Adipocyte (in vitro differentiated cells): ENCODE results near the gene C12orf56.
"Not testable (repeated sequence)": the region's sequence is repeated elsewhere in the genome, so short reads cannot be mapped to it uniquely, and the experiment has no call there.

Source experiments
- DNase-seq: peaks from one replicate; pipeline ENCODE4 v3.0.0-alpha.2; 2015; ENCODE audit warnings: low read depth
- H3K27me3 ChIP-seq: replicated peaks from 2 replicates; pipeline ENCODE4 v1.7.0; 2013; ENCODE audit warnings: mild to moderate bottlenecking, low read length, moderate library complexity; ENCODE audit not compliant: control insufficient read depth, insufficient read depth
- H3K36me3 ChIP-seq: 2 replicates; pipeline ENCODE4 v1.7.0; 2013; ENCODE audit warnings: low read length, mild to moderate bottlenecking, moderate library complexity; ENCODE audit not compliant: control insufficient read depth, insufficient read depth, severe bottlenecking
- H3K4me1 ChIP-seq: 2 replicates; pipeline ENCODE4 v1.7.0; 2013; ENCODE audit warnings: mild to moderate bottlenecking, low read length, moderate library complexity; ENCODE audit not compliant: control insufficient read depth, insufficient read depth
- H3K4me3 ChIP-seq: 2 replicates; pipeline ENCODE4 v1.7.0; 2013; ENCODE audit warnings: mild to moderate bottlenecking, low read length, moderate library complexity
- H3K9ac ChIP-seq: 2 replicates; pipeline ENCODE4 v1.7.0; 2013; ENCODE audit warnings: mild to moderate bottlenecking, low read length, moderate library complexity
- H3K9me3 ChIP-seq: 2 replicates; pipeline ENCODE4 v1.7.0; 2013; ENCODE audit warnings: mild to moderate bottlenecking, low read length, moderate library complexity; ENCODE audit not compliant: control insufficient read depth

Gene C12orf56

DNA sequence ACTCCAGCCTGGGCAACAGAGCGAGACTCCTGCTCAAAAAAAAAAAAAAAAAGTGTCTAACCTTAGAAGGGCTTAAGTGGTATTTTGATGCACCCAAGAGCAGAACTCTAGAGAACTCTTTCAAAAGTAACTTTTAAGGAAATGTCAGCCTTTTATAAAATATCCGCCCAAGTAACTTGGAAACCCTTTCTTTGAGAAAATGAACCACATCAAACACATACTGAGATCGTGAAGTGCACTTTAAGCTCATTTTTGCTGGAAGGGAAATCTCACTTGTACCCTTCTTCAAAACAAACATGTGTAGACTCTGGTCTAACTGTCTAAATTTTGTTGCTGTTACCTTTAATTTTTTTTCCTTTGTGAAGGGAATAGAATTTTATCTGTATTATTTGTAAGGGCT is 5.5 kb downstream of the C12orf56 start:
- H3K36me3 ChIP-seq, result no peaks in the 10 kb centered on the region

GRCh38 chr12:64383675-64384074 is 6.9 kb downstream of the C12orf56 start:
- DNase-seq, result no peak
- no peaks in the 10 kb centered on the region for H3K36me3 ChIP-seq
- H3K27me3 ChIP-seq, result no peaks in the 10 kb centered on the region
- peaks cover 11% of the 10 kb centered on the region for H3K4me1 ChIP-seq
- no peak overlapping the region for H3K9ac ChIP-seq
- H3K9me3 ChIP-seq, result peaks cover 6% of the 10 kb centered on the region
- no peak overlapping the region for H3K4me3 ChIP-seq

More for the DNA sequence above, 5.5 kb downstream of the C12orf56 start:
- no peak overlapping the region for H3K9ac ChIP-seq
- peaks cover 11% of the 10 kb centered on the region for H3K4me1 ChIP-seq
- DNase-seq, result no peak
- peaks cover 6% of the 10 kb centered on the region for H3K9me3 ChIP-seq
- H3K4me3 ChIP-seq, result no peak overlapping the region
- no peaks in the 10 kb centered on the region for H3K27me3 ChIP-seq

DNA sequence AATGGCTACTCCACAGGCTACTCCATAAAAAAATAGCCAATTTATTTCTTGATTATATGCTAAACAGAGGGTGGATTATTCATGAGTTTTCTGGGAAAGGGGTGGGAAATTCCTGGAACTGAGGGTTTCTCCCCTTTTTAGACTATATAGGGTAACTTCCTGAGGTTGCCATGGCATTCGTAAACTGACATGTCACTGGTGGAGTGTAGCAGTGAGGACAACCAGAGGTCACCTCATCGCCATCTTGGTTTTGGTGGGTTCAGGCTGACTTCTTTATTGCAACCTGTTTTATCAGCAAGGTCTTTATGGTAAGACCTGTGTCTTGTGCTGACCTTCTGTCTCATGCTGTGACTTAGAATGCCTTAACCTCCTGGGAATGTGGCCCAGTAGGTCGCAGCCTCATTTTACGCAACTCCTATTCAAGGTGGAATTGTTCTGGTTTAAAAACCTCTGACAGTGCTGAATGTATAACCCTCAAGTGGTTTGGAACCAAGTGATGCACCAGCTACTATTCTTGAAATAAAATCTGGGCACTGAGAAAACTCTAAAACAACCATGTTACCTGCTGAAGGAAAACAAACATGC is 27.7 kb downstream of the C12orf56 start:
- no peaks in the 10 kb centered on the region for H3K4me1 ChIP-seq
- no peak for DNase-seq
- no peaks in the 10 kb centered on the region for H3K27me3 ChIP-seq

GRCh38 chr12:64361173-64361572 is 29.4 kb downstream of the C12orf56 start:
- DNase-seq, H3K4me3 ChIP-seq: not testable (repeated sequence)

More for the DNA sequence above, 27.7 kb downstream of the C12orf56 start:
- no peaks in the 10 kb centered on the region for H3K9me3 ChIP-seq
- H3K9ac ChIP-seq, result no peak overlapping the region
- H3K4me3 ChIP-seq, result no peak overlapping the region
- H3K36me3 ChIP-seq, result no peaks in the 10 kb centered on the region

DNA sequence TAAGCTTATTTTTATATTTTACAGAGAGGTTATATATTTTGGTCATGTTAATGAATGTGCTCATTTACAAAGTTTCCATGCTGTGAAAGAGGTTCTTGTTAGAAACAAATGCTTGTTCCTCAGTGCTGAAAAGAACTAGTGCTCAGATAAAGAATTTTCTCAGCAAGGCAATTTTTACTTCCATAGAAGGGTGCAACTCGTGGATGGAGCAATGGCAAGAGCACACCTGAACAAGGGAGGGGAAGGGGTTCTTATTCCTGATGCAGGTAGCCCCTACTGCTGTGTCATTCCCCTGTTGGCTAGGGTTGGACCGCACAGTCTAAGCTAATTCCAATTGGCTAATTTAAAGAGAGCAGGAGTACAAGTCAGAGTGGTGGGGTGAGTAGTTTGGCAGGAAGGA is 34.3 kb downstream of the C12orf56 start:
- not testable (repeated sequence) for H3K4me3 ChIP-seq, H3K36me3 ChIP-seq, DNase-seq, H3K9ac ChIP-seq, H3K27me3 ChIP-seq, H3K4me1 ChIP-seq
- H3K9me3 ChIP-seq, result peaks cover 10% of the 10 kb centered on the region

More at GRCh38 chr12:64361173-64361572, 29.4 kb downstream of the C12orf56 start:
- not testable (repeated sequence) for H3K27me3 ChIP-seq, H3K9me3 ChIP-seq, H3K4me1 ChIP-seq, H3K9ac ChIP-seq, H3K36me3 ChIP-seq

DNA sequence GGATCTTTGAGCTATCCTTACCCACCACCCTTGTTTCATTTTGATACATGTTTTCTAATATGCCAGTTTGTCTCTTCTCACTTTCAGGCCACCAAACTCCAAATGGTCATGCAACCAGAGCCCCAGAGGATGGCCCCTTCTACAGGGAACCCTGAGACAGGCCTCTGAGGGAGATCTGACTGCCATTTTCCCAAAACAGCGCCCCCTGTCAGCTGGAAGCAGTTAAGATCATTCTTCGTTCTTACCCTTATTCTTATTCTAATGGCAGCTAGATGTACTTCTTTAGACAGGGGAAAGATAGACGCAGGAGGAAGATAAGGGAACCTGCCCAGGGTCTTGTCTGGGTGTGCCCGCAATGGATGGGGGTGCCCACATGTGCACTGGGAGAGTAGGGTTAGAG is 38.4 kb downstream of the C12orf56 start:
- H3K4me1 ChIP-seq, result no peaks in the 10 kb centered on the region
- no peak overlapping the region for H3K4me3 ChIP-seq
- H3K9me3 ChIP-seq, result peaks cover 18% of the 10 kb centered on the region
- H3K9ac ChIP-seq, result no peak overlapping the region
- no peak for DNase-seq
- H3K27me3 ChIP-seq, result no peaks in the 10 kb centered on the region
- H3K36me3 ChIP-seq, result no peaks in the 10 kb centered on the region

DNA sequence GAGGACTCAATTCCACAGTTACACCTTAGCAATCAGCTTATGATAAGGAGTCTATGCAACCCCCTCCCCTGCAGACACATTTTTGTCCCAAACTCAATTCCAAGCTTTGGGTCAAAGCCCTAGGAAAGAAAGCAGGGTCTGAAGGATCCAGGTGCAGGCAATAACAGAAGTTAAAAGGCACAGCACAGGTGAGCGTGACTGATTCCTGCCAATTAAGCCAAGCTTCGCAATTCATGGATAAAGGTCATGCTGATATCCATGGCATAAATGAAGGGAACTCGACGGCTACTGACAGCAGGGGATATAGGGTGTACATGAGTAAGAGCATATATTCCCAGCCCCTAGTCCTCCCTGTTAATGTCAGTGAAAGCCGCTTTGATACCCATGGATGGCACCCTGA is 39.3 kb downstream of the C12orf56 start:
- Histone ChIP-seq H3K4me1 (no peaks in the 10 kb centered on the region), H3K27me3 (no peaks in the 10 kb centered on the region)

GRCh38 chr12:64347630-64348029 is 42.9 kb downstream of the C12orf56 start:
- Histone ChIP-seq H3K4me3 (no peak overlapping the region), H3K4me1 (no peaks in the 10 kb centered on the region), H3K9me3 (peaks cover 8% of the 10 kb centered on the region), H3K36me3 (no peaks in the 10 kb centered on the region), H3K27me3 (no peaks in the 10 kb centered on the region), H3K9ac (no peak overlapping the region)
- no peak for DNase-seq

More for the DNA sequence above, 39.3 kb downstream of the C12orf56 start:
- no peaks in the 10 kb centered on the region for H3K36me3 ChIP-seq
- peaks cover 13% of the 10 kb centered on the region for H3K9me3 ChIP-seq
- no peak overlapping the region for H3K4me3 ChIP-seq
- no peak overlapping the region for H3K9ac ChIP-seq
- no peak for DNase-seq

- H3K9me3 ChIP-seq, DNase-seq, H3K4me3 ChIP-seq: not testable (repeated sequence)
These were observed 45.9 kb downstream of the C12orf56 start for GRCh38 chr12:64344631-64345030.

GRCh38 chr12:64340546-64340945 is 50.0 kb downstream of the C12orf56 start:
- H3K27me3 ChIP-seq, DNase-seq, H3K9me3 ChIP-seq, H3K9ac ChIP-seq, H3K36me3 ChIP-seq, H3K4me3 ChIP-seq, H3K4me1 ChIP-seq: not testable (repeated sequence)

More at GRCh38 chr12:64344631-64345030, 45.9 kb downstream of the C12orf56 start:
- not testable (repeated sequence) for H3K9ac ChIP-seq, H3K27me3 ChIP-seq, H3K4me1 ChIP-seq, H3K36me3 ChIP-seq

GRCh38 chr12:64335886-64336466 is 54.6 kb downstream of the C12orf56 start:
- Histone ChIP-seq H3K36me3 (no peaks in the 10 kb centered on the region), H3K4me1 (no peaks in the 10 kb centered on the region), H3K4me3 (no peak overlapping the region), H3K9ac (no peak overlapping the region), H3K27me3 (no peaks in the 10 kb centered on the region), H3K9me3 (no peaks in the 10 kb centered on the region)
- no peak for DNase-seq

GRCh38 chr12:64332938-64333337 is 57.6 kb downstream of the C12orf56 start:
- H3K36me3 ChIP-seq, result no peaks in the 10 kb centered on the region
- no peak for DNase-seq
- H3K9me3 ChIP-seq, result no peaks in the 10 kb centered on the region
- H3K4me1 ChIP-seq, result no peaks in the 10 kb centered on the region
- no peak overlapping the region for H3K4me3 ChIP-seq
- H3K27me3 ChIP-seq, result no peaks in the 10 kb centered on the region
- no peak overlapping the region for H3K9ac ChIP-seq
